ENCODE data around the gene WNT16. TPM values are rescaled to one million over a fixed set of nuclear protein-coding genes. Genes with fewer than 3 reads are reported as not detected.

The WNT16 gene, protein sequence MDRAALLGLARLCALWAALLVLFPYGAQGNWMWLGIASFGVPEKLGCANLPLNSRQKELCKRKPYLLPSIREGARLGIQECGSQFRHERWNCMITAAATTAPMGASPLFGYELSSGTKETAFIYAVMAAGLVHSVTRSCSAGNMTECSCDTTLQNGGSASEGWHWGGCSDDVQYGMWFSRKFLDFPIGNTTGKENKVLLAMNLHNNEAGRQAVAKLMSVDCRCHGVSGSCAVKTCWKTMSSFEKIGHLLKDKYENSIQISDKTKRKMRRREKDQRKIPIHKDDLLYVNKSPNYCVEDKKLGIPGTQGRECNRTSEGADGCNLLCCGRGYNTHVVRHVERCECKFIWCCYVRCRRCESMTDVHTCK
- 0.15 to 0.33 TPM (median 0.23 TPM) in 5 replicates for total RNA-seq (2022; extraction: Qiagen RNA extraction; ENCODE audit: low read depth)

DNA sequence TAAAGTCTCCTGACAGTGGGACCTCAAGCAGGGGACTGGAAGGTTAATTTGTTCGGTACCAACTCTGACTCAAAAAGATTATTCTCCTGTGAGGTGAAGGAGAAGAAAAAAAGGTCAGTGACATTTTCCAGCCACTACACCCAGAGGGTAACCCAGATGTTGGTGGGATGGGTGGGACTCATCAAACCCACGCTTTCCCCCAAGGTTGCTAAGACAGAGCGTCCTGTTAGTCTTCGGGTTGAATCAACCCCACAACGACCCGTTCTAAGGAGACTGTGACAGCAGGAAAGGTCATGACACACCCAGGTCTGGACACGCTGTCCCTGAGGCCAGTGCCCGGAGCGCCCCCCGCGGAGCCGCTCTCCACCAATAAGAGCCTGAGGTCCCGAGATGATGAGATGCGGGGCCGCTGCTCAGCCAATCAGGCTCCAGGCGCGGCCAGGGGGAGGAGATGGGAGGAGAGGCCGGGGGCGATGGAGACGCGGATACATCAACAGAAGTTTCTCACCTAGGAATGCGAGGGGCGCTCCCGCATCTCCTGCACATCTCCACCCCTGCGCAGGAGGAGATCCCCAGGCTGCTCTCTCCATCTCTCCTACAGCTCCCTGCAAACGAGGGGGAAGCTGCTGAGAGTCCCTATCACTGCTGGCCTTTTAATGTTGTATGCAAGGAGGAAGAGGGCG lies at the start of gene WNT16:
Gene WNT16 (plus strand): TSS at position 493 of the 683 bp plus-strand sequence. CDS start 293 bp downstream, outside the sequence.

Other genes starting within 250 kb of the WNT16 start
- gene FAM3C, start 67.3 kb downstream of the WNT16 start, total RNA-seq (2022; extraction: Qiagen RNA extraction; ENCODE audit: low read depth): 36.5 to 41.8 TPM (median 40.2 TPM) in 5 replicates

Measured in A549 treated with GW870086 at 1 μM for 4 hours (cell line).